HCT116 (cell line): ENCODE data around the gene MALT1.

Experiments
- POLR2A ChIP-seq: IDR thresholded peaks from 2 replicates; pipeline ENCODE4 v1.7.0; 2011; ENCODE audit warnings: borderline replicate concordance; ENCODE audit not compliant: insufficient read depth, insufficient read length; ENCODE audit errors: extremely low read depth
- RAD21 ChIP-seq: IDR thresholded peaks from 2 replicates; pipeline ENCODE4 v1.6.1; 2012; ENCODE audit warnings: low read depth, mild to moderate bottlenecking
- SP1 ChIP-seq: IDR thresholded peaks from 2 replicates; pipeline ENCODE4 v1.6.1; 2012; ENCODE audit warnings: low read depth
- TF ChIP-seq, protein P1 (sequence below), 3 experiments: fragments of 200-600 bp in 1 of 3; sonication (generic) in 1 of 3; IDR thresholded peaks in 2 of 3; conservative IDR thresholded peaks in 1 of 3; 2 replicates each; pipeline ENCODE4 v1.5.1; 2012 to 2017; ENCODE audit warnings: low read depth in 2 of 3, low read length in 2 of 3, antibody characterized with exemption in 1 of 3, borderline replicate concordance in 1 of 3, control low read depth in 1 of 3, mild to moderate bottlenecking in 1 of 3, mixed read lengths in 1 of 3, mixed run types in 1 of 3, moderate library complexity in 1 of 3; ENCODE audit not compliant: insufficient read depth in 1 of 3
- TF ChIP-seq, protein P2 (sequence below): IDR thresholded peaks from 2 replicates; pipeline ENCODE4 v1.6.1; 2012

DNA sequence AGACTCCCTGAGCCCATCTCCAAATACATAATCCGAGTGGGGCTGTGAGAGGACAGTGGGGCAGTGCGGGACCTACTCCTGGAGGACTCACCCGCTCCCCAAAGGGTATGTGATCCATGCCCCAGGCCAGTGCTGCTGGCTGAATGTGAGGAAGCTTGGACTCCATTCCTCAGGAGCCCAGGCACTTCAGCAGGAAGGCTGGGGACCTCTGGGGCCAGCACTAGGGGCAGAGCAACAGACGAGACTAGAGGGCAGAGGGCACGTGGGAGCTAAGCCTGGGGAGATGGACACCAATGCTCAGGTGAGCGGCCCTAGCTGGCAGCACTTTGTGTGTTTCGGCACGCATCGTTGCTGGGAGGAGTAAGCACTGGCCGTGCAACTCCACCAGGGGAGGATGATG is 84.9 kb downstream of the MALT1 start:
- TF ChIP-seq, protein P1, sequence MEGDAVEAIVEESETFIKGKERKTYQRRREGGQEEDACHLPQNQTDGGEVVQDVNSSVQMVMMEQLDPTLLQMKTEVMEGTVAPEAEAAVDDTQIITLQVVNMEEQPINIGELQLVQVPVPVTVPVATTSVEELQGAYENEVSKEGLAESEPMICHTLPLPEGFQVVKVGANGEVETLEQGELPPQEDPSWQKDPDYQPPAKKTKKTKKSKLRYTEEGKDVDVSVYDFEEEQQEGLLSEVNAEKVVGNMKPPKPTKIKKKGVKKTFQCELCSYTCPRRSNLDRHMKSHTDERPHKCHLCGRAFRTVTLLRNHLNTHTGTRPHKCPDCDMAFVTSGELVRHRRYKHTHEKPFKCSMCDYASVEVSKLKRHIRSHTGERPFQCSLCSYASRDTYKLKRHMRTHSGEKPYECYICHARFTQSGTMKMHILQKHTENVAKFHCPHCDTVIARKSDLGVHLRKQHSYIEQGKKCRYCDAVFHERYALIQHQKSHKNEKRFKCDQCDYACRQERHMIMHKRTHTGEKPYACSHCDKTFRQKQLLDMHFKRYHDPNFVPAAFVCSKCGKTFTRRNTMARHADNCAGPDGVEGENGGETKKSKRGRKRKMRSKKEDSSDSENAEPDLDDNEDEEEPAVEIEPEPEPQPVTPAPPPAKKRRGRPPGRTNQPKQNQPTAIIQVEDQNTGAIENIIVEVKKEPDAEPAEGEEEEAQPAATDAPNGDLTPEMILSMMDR (IDR thresholded peaks at IDR 0.05 in 2 of 3, conservative IDR thresholded peaks at IDR 0.05 in 1 of 3; ENCODE audit: borderline replicate concordance in 1 of 3, insufficient read depth in 1 of 3, low read depth in 2 of 3, low read length in 2 of 3) = no peak
- TF ChIP-seq SP1 = no peak
- no peak for TF ChIP-seq POLR2A
- no peak for TF ChIP-seq RAD21
- TF ChIP-seq, protein P2, sequence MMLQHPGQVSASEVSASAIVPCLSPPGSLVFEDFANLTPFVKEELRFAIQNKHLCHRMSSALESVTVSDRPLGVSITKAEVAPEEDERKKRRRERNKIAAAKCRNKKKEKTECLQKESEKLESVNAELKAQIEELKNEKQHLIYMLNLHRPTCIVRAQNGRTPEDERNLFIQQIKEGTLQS = no peak
